Measurements from ENCODE around the gene DDN. TPM values are rescaled to one million over a fixed set of nuclear protein-coding genes. Genes with fewer than 3 reads are reported as not detected.

DDN gene
- total RNA-seq, 1 donor from 2014 or later: 1.00 TPM

GRCh38 chr12:49032679-49033447 is 33.7 kb upstream of the DDN start:
- intact Hi-C loops (cut with DNase I): no loop called here
- no peak for DNase-seq (ENCODE audit: low spot score)

- no peak for DNase-seq (ENCODE audit: low spot score)
- intact Hi-C loops (cut with DNase I): no loop called here
Measured at GRCh38 chr12:49032276-49032675, 33.1 kb upstream of the DDN start.

- intact Hi-C loops (cut with DNase I): no loop called here
- DNase-seq (ENCODE audit: low spot score): no peak
Measured at GRCh38 chr12:49031573-49032161, 32.5 kb upstream of the DDN start.

GRCh38 chr12:49030714-49031572 is 31.8 kb upstream of the DDN start:
- no peak for DNase-seq (ENCODE audit: low spot score)

GRCh38 chr12:49030119-49030518 is 30.9 kb upstream of the DDN start:
- no peak for DNase-seq (ENCODE audit: low spot score)
- intact Hi-C loops (cut with DNase I): no loop called here

More at GRCh38 chr12:49030714-49031572, 31.8 kb upstream of the DDN start:
- intact Hi-C loops (cut with DNase I): no loop called here

- intact Hi-C loops (cut with DNase I): no loop called here
- no peak for DNase-seq (ENCODE audit: low spot score)
Measured at GRCh38 chr12:49028666-49029275, 29.6 kb upstream of the DDN start.

- no peak for DNase-seq (ENCODE audit: low spot score)
- intact Hi-C loops (cut with DNase I): no loop called here
Measured at GRCh38 chr12:49027846-49028555, 28.8 kb upstream of the DDN start.

- no peak for DNase-seq (ENCODE audit: low spot score)
- intact Hi-C loops (cut with DNase I): no loop called here
Measured at GRCh38 chr12:49026678-49027480, 27.7 kb upstream of the DDN start.

- no peak for DNase-seq (ENCODE audit: low spot score)
- intact Hi-C loops (cut with DNase I): no loop called here
Measured at GRCh38 chr12:49026101-49026500, 26.9 kb upstream of the DDN start.

GRCh38 chr12:49025463-49025862 is 26.3 kb upstream of the DDN start:
- DNase-seq (ENCODE audit: low spot score): no peak
- intact Hi-C loops (cut with DNase I): no loop called here

GRCh38 chr12:49024543-49024942 is 25.4 kb upstream of the DDN start:
- intact Hi-C loops (cut with DNase I): no loop called here
- DNase-seq (ENCODE audit: low spot score): no peak

GRCh38 chr12:49023812-49024211 is 24.6 kb upstream of the DDN start:
- intact Hi-C loops (cut with DNase I): no loop called here
- no peak for DNase-seq (ENCODE audit: low spot score)

GRCh38 chr12:49022558-49023178 is 23.5 kb upstream of the DDN start:
- no peak for DNase-seq (ENCODE audit: low spot score)
- intact Hi-C loops (cut with DNase I): no loop called here

GRCh38 chr12:49021292-49021915 is 22.2 kb upstream of the DDN start:
- intact Hi-C loops (cut with DNase I): no loop called here
- no peak for DNase-seq (ENCODE audit: low spot score)

- DNase-seq (ENCODE audit: low spot score): no peak
- intact Hi-C loops (cut with DNase I): no loop called here
Measured at GRCh38 chr12:49020441-49020840, 21.3 kb upstream of the DDN start.

GRCh38 chr12:49019443-49020324 is 20.5 kb upstream of the DDN start:
- no peak for DNase-seq (ENCODE audit: low spot score)
- intact Hi-C loops (cut with DNase I): loop anchor here (5.0 kb wide), 1 partner anchor 38 kb away; no protein-coding TSS in a partner anchor

- intact Hi-C loops (cut with DNase I): loop anchor here (5.0 kb wide), 1 partner anchor 38 kb away; no protein-coding TSS in a partner anchor
Measured at GRCh38 chr12:49019120-49019430, 19.9 kb upstream of the DDN start.

More at GRCh38 chr12:49019120-49019430, 19.9 kb upstream of the DDN start:
- no peak for DNase-seq (ENCODE audit: low spot score)
